ENCODE measurements around the gene TBC1D20.

Gene TBC1D20

GRCh38 chr20:418858-419365 is 43.4 kb downstream of the TBC1D20 start:
- no peak for DNase-seq

DNA sequence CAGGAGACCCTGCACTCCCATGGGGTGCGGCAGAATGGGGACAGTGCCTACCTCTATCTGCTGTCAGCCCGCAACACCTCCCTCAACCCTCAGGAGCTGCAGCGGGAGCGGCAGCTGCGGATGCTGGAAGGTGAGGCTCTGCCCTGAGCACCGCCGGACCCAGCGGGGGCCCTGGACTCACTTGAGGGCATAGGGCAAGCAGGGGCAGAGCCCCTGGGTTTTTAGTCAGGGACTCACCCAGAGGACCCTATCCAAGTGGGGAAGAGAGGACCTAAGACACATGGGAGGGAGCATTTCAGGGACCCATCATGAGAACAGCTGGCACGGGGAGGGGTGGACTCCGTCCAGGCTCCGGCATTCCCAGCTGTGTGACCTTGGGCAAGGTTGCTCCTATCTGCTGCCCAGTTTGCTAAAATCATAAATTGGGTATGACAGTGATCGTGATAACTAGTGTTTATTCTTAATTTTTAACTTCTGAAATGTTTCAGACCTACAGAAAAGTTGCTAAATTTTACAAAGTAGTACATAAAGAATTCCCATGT is 44.5 kb downstream of the TBC1D20 start:
- DNase-seq = no peak

- no peak for DNase-seq
These were observed 45.2 kb downstream of the TBC1D20 start for GRCh38 chr20:416950-417800.

- DNase-seq = no peak
These were observed 46.5 kb downstream of the TBC1D20 start for GRCh38 chr20:415820-416322.

DNA sequence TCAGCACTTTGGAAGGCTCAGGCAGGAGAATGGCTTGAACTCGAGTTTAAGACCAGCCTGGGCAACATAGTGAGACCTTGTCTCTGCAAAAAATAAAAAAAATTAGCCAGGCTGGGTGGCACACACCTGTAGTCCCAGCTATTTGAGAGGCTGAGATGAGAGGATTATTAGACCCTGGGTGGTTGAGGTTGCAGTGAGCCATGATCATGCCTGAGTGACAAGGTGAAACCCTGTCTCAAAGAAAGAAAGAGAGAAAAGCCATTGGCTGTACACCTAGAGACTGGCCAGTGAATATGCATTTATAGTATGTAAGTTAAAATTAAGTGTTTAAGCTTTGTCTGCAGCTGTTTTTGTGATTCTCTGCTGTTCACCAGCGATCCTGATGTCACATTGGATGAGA is 48.2 kb downstream of the TBC1D20 start:
- DNase-seq = no peak

DNA sequence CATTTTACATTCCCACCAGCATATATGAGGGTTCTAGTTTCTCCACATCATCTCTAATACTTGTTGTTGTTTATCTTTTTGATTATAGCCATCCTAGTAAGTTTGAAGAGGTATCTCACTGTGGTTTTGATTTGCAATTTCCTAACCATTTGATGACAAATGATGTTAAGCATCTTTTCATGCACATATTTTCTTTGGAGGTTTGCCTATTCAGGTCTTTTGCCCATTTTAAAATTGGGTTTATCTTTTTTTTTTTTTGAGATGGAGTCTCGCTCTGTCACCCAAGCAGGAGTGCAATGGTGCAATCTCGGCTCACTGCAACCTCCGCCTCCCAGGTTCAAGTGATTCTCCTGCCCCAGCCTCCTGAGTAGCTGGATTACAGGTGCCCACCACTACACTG is 50.3 kb downstream of the TBC1D20 start:
- DNase-seq = no peak

DNA sequence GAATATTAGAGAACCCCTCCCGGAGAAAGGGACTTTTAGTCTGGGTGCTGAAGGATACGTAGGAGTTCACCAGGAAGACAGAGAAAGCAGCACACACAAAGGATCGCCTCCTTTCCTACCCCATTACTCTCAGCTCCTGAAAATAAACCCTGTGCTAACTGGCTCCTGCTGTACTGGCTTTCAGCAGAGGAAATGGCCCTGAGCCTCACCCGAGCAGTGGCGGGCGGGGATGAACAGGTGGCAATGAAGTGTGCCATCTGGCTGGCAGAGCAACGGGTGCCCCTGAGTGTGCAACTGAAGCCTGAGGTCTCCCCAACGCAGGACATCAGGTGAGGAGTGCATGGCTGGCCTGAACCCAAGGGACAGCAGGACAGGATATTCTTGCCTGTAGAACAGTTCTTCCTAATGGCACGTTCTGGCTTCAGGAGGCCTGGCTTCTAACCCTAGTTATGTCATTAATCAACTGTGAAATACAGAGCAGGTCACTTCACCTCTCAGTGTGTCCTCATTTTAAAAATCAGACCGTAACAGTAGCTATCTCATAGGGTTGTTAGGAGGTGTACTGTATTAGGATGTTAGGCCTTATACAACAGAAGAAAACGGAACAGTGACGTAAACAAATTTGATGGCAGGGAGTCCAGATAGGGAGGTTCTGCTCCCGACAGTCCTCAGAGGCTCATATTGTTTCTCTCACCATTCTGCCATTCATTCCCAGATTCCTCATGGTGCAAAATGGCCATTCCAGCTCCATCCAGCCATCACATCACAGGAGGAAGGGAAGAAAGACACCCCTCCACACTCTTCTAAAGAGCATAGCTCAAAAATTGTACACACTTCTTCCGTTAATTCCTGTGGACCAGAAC is 52.4 kb downstream of the TBC1D20 start:
- DNase-seq = no peak

DNA sequence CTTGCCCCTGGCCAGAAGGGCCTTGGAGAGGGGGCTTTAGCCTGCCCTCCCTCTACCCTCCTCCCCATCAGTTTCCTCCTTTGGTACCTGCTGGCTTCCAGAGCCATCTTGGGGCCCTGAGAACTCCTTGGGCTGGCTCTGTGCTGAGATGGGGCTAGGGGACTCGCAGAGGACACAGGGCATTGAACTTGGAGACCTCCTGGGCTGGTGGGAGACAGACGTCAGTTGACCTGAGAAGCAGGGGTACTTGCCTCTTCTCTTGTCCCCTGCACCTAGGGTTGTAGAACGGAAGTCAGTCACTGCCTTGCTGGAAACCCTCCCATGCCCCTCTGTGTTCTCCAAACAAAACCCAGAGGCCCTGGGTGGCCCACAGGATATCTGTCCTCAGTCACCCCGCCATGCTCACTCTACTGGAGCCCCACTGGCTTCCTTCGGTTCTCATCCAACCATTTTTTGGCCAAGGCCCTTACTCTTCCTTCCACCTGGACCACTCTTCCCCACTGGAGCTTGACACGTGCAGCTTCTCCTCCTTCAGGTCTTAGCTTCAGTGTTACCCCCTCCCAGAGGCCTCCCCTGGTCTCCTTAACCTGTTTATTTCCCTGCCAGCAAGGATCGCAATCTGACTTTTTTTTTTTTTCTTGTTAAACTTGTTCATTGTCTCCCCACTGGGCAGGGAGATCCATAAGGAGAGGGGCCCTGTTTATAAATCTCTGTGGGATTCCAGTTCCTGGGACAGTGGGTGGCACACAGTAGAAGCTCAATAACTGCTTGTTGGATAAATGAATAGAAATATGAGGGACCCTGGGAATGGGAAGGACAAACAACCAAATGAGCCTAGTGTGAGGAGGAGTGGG is 53.3 kb downstream of the TBC1D20 start:
- DNase-seq = no peak

GRCh38 chr20:407953-408842 is 54.1 kb downstream of the TBC1D20 start, which contains the start of gene RBCK1:
Gene RBCK1 (plus strand): TSS chr20:408299. CDS start chr20:408758, 459 bp downstream.
- DNase-seq = peak; percentile 59

DNA sequence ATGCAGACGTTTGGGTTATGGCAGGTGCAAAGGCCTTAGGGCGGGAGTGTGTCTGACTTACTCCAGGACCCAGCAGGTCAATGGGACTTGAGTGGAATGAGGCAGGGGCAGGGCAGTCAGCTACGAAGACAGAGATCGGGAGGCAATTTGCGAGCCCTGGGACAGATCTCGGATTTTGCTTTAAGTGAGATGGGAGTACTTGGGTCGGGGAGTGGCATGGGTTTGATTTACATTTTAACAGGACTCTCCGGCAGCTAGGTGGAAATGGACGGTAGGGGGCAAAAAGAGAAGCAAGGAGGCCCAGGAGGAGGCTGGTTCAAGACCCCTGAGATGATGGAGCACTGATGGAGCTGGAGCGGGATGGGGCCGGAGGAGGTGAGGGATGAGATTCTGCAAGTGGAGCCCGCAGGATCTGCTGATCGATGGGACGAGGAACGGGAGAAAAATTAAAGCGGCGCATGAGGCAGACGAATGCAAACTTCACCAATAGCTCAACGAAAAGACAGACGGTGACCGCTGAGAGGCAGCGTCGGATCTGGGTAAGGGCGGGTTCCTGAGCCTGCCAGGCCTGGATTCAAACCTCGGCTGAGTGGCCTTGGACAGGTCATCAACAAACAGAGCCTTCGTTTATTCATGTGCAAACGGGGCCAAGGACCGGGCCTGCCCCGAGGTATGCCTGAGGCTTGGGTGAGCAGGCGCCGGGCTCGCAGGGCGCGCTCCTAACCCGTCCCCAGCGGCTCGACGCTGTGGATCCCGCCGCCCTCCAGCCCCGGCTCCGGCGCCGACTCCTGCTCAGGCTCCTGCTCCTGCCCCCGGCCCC is 55.0 kb downstream of the TBC1D20 start:
- DNase-seq = peak; percentile 60

DNA sequence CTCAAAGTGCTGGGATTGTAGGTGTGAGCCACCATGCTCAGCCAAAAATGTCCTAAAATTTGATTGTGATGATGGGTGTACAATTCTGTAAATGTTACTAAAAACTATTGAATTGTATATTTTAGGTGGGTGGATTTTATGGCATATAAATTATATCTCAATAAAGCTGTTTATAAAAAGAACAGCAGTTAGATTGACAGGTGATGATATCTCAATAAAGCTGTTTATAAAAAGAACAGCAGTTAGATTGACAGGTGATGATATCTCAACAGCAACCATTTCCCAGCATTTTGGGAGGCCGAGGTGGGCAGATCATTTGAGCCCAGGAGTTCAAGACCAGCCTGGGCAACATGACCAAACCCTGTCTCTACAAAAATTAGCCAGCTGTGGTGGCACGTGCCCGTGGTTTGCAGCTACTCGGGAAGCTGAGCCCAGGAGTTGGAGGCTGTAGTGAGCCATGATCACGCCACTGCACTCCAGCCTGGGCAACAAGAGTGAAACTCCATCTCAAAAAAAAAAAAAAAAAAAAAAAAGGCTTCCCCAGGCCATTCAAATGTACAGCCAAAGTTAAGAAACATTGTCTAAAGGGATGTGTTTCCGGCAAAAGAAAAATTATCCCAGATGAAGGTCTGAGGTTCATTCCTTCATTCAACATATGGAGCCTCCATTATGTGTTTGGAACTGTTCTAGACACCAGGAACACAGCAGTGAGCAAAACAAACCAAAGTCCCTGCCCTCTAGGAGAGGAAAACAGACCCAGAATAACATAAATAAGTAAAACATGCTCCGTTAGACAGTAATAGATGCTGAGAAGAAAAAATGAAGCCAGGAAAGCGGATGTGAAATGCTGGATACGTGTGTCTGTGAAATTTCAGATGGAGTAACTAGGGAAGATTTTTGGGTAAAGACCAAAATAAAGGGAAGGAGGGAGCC is 55.9 kb downstream of the TBC1D20 start:
- no peak for DNase-seq

DNA sequence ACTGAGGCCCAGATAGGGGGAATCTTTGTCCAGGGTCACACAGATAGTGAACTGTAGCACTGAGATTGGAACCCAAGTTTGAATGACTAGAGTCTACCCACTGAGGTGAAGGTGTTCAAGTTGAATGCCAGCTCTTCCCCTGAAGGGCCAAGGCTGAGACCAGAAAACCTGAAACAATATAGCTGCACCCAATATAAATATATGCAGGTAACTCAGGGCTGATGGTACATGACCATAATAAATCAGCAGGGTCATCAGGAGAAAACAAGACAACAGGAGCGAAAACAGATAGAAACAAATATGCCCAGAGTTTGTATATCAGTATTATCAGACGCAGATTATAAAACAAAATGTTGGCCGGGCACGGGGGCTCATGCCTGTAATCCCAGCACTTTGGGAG is 58.2 kb downstream of the TBC1D20 start:
- no peak for DNase-seq

DNA sequence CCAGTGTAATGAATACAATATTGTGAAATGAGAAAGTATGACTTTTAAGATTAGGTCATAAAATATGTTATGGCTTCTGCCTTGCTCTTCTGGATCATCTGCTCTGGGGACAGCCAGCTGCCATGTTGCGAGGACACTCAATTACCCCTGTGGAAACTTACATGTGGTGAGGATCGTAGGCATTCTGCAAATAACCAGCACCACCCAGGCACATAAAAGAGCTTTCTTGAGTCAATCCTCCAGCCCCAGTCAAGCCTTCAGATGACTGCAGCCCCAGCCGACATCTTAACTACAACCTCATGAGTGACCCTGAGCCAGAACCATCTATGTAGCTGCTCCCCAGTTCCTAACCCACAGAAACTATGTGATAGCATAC is 58.8 kb downstream of the TBC1D20 start:
- no peak for DNase-seq

DNA sequence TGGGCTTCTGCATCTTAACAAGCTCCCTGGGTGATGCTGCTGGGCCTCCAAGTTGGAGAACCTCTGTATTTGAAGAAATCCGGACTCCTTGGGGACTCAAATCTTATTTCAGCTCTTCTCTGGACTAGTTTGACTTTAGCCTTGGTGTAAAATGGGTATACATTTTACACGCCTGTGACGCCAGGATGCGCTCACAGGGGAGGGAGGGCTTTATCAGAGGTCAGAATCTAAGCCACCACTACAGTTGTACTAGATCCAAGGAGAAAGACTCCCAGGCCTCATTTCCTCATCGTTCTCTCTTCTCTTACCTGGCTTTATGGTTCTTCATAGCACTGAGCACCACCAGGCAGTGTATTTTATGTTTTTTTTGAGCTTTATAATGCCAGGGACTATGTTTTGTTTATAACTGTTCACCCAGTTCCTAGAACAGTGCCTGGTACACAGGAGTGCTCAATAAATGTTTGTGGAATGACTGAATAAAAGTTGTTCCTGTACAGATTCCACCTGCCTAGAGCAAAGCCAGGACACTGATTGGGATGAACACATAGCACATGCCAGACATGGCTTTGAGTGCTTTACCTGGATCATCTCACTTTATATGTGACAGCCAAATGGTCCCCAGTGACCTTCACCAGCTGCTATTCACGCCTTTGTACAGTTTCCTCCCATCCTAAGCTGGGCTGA is 59.3 kb downstream of the TBC1D20 start:
- DNase-seq = no peak

GRCh38 chr20:402496-402885 is 59.8 kb downstream of the TBC1D20 start:
- no peak for DNase-seq

- no peak for DNase-seq
These were observed 60.4 kb downstream of the TBC1D20 start for GRCh38 chr20:401682-402495.

GRCh38 chr20:400454-401275 is 61.7 kb downstream of the TBC1D20 start:
- no peak for DNase-seq
